ENCODE data around the gene PPBP.

The PPBP gene

DNA sequence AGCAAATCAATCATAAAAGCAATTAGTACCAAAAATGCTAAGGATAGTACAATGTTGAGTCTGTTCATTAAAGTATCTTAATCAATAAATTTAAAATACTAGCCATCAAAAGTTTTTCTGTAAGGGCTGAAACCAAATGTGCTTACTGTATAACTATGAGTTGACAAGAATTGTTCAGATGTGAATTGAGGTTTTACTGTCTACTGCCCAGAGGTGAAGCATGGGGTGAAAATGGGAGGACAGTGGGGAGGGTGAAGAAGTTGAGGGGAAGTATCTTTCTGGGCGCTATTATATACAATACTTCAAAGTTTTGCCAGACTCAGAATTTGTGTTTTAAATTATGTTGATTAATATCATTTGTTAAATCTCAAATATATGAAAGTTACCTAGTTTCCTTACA lies 4.1 kb upstream of the PPBP start:
- TF ChIP-seq, protein P1, sequence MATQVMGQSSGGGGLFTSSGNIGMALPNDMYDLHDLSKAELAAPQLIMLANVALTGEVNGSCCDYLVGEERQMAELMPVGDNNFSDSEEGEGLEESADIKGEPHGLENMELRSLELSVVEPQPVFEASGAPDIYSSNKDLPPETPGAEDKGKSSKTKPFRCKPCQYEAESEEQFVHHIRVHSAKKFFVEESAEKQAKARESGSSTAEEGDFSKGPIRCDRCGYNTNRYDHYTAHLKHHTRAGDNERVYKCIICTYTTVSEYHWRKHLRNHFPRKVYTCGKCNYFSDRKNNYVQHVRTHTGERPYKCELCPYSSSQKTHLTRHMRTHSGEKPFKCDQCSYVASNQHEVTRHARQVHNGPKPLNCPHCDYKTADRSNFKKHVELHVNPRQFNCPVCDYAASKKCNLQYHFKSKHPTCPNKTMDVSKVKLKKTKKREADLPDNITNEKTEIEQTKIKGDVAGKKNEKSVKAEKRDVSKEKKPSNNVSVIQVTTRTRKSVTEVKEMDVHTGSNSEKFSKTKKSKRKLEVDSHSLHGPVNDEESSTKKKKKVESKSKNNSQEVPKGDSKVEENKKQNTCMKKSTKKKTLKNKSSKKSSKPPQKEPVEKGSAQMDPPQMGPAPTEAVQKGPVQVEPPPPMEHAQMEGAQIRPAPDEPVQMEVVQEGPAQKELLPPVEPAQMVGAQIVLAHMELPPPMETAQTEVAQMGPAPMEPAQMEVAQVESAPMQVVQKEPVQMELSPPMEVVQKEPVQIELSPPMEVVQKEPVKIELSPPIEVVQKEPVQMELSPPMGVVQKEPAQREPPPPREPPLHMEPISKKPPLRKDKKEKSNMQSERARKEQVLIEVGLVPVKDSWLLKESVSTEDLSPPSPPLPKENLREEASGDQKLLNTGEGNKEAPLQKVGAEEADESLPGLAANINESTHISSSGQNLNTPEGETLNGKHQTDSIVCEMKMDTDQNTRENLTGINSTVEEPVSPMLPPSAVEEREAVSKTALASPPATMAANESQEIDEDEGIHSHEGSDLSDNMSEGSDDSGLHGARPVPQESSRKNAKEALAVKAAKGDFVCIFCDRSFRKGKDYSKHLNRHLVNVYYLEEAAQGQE (IDR thresholded peaks at IDR 0.05; ENCODE audit: insufficient read depth in 1 of 2, low read depth in 2 of 2, low read length in 2 of 2): no peak
- TF ChIP-seq SIN3A (IDR thresholded peaks at IDR 0.05; ENCODE audit: borderline replicate concordance, insufficient read depth, low read length): no peak
- no peak for TF ChIP-seq TAF1 (IDR thresholded peaks at IDR 0.05; ENCODE audit: borderline replicate concordance, insufficient read depth, low read length)
- no peak for TF ChIP-seq FOXP2 (optimal IDR thresholded peaks at IDR 0.05; ENCODE audit: borderline replicate concordance, extremely low read depth, extremely low read length, insufficient read depth)
- no peak for TF ChIP-seq POLR2AphosphoS5 (IDR thresholded peaks at IDR 0.05; ENCODE audit: low read depth, low read length)

DNA sequence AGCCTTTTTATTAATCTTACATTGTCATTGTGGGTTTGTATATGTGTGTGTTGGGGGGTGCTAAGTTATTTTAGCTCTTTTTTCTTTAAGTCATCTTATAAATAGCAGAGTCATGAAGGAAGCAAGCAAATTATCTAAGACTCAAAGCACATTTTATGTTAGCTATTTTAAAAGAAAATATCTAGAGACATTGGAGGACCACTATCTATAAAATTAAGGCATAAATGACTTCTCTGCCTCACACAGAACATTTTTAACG lies 3.7 kb upstream of the PPBP start:
- TF ChIP-seq, protein P1 (IDR thresholded peaks at IDR 0.05; ENCODE audit: insufficient read depth in 1 of 2, low read depth in 2 of 2, low read length in 2 of 2): no peak
- TF ChIP-seq FOXP2 (optimal IDR thresholded peaks at IDR 0.05; ENCODE audit: borderline replicate concordance, extremely low read depth, extremely low read length, insufficient read depth): no peak
- TF ChIP-seq TAF1 (IDR thresholded peaks at IDR 0.05; ENCODE audit: borderline replicate concordance, insufficient read depth, low read length): no peak
- TF ChIP-seq SIN3A (IDR thresholded peaks at IDR 0.05; ENCODE audit: borderline replicate concordance, insufficient read depth, low read length): no peak
- TF ChIP-seq POLR2AphosphoS5 (IDR thresholded peaks at IDR 0.05; ENCODE audit: low read depth, low read length): no peak

- TF ChIP-seq FOXP2 (optimal IDR thresholded peaks at IDR 0.05; ENCODE audit: borderline replicate concordance, extremely low read depth, extremely low read length, insufficient read depth) (no peak), POLR2AphosphoS5 (IDR thresholded peaks at IDR 0.05; ENCODE audit: low read depth, low read length) (no peak), TAF1 (IDR thresholded peaks at IDR 0.05; ENCODE audit: borderline replicate concordance, insufficient read depth, low read length) (no peak), SIN3A (IDR thresholded peaks at IDR 0.05; ENCODE audit: borderline replicate concordance, insufficient read depth, low read length) (no peak)
- TF ChIP-seq, protein P1 (IDR thresholded peaks at IDR 0.05; ENCODE audit: insufficient read depth in 1 of 2, low read depth in 2 of 2, low read length in 2 of 2): no peak
Measured at GRCh38 chr4:73990988-73991741, 3.2 kb upstream of the PPBP start.

DNA sequence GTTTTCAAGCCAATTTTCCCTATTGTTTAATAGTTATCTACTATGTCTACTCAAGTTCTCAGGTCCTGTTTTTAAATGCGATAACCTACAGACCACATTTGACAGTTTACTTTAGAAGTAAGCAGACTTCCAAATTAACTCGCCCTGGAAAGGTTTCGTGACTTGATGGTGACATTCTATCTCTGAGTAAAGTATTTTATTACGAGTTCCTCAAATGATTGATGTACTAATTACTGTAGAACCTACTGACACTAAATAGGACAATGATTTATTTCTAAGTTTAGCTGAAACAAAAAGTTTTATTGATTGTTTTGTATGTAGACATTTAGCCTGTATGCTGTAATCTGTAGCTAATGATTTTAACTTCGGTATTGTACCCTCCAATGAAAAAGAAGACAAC lies 1.9 kb upstream of the PPBP start:
- no peak for TF ChIP-seq TAF1 (IDR thresholded peaks at IDR 0.05; ENCODE audit: borderline replicate concordance, insufficient read depth, low read length)
- no peak for TF ChIP-seq POLR2AphosphoS5 (IDR thresholded peaks at IDR 0.05; ENCODE audit: low read depth, low read length)
- TF ChIP-seq, protein P1 (IDR thresholded peaks at IDR 0.05; ENCODE audit: insufficient read depth in 1 of 2, low read depth in 2 of 2, low read length in 2 of 2): no peak
- no peak for TF ChIP-seq FOXP2 (optimal IDR thresholded peaks at IDR 0.05; ENCODE audit: borderline replicate concordance, extremely low read depth, extremely low read length, insufficient read depth)
- no peak for TF ChIP-seq SIN3A (IDR thresholded peaks at IDR 0.05; ENCODE audit: borderline replicate concordance, insufficient read depth, low read length)

All from PFSK-1 (cell line).